NB4 (cell line): ENCODE measurements around the gene OPHN1.

Experiments
- CTCF ChIP-seq: IDR thresholded peaks from one replicate; pipeline ENCODE4 v1.5.1; 2012; ENCODE audit warnings: low read depth, low read length
- POLR2A ChIP-seq: IDR thresholded peaks from 2 replicates; pipeline ENCODE4 v1.6.1; 2011; ENCODE audit warnings: mild to moderate bottlenecking; ENCODE audit not compliant: insufficient read length; ENCODE audit errors: extremely low read depth

- TF ChIP-seq CTCF, result no peak
- TF ChIP-seq POLR2A, result no peak
Measured at GRCh38 chrX:68112321-68112720, 321.0 kb downstream of the OPHN1 start.
